K562 (cell line): ENCODE measurements around the gene DCAF15.

Experiments used
- CAMTA2 ChIP-seq: fragments of 250-450 bp; sonication (Bioruptor Pico); conservative IDR thresholded peaks from 2 replicates; pipeline ENCODE4 v1.5.1; 2022
- EZH2 ChIP-seq: IDR thresholded peaks from 2 replicates; pipeline ENCODE4 v1.6.1; 2012; ENCODE audit warnings: low read depth, mild to moderate bottlenecking, inconsistent platforms, low read length, borderline replicate concordance
- POLR2AphosphoS2 ChIP-seq: IDR thresholded peaks from 2 replicates; pipeline ENCODE4 v1.6.1; 2012; ENCODE audit warnings: low read length, improper control_type of control experiment
- U2AF2 ChIP-seq: fragments of 200-400 bp; formaldehyde crosslinking; optimal IDR thresholded peaks from 2 replicates; pipeline ENCODE3; 2017; ENCODE audit warnings: low read depth, mild to moderate bottlenecking, low read length
- WHSC1 ChIP-seq: IDR thresholded peaks from one replicate; pipeline ENCODE4 v1.6.1; 2012; ENCODE audit warnings: low read length, control low read depth, inconsistent platforms
- XRCC4 ChIP-seq: IDR thresholded peaks from one replicate; pipeline ENCODE4 v1.6.1; 2011; ENCODE audit not compliant: insufficient read depth, insufficient read length; ENCODE audit errors: extremely low read depth
- ZNF639 ChIP-seq, 2 experiments: fragments of 200-800 bp in 1 of 2; sonication (Bioruptor generic) in 1 of 2; sonication (generic) in 1 of 2; formaldehyde crosslinking in 1 of 2; IDR thresholded peaks in 1 of 2; conservative IDR thresholded peaks in 1 of 2; 2 replicates each; pipeline versions ENCODE4 v1.5.0 to v1.6.1; 2016 to 2020; ENCODE audit warnings: missing compliant biosample characterization in 1 of 2, missing genetic modification characterization in 1 of 2, missing genetic modification reagents in 1 of 2
- TF ChIP-seq, protein P1 (sequence below), 2 experiments: fragments of 450-650 bp; IDR thresholded peaks; 2 replicates each; pipeline ENCODE4 v1.6.1; 2016
- TF ChIP-seq, protein P2 (sequence below): sonication (generic); formaldehyde crosslinking; IDR thresholded peaks from 2 replicates; pipeline ENCODE4 v1.8.1; 2022; ENCODE audit warnings: missing genetic modification reagents

- TF ChIP-seq CAMTA2 (CRISPR knock-in tag): no peak
- no peak for TF ChIP-seq ZNF639 (CRISPR knock-in tag; conservative IDR thresholded peaks at IDR 0.05 in 1 of 2, IDR thresholded peaks at IDR 0.05 in 1 of 2)
- TF ChIP-seq POLR2AphosphoS2: no peak
- no peak for TF ChIP-seq XRCC4
- TF ChIP-seq, protein P1, sequence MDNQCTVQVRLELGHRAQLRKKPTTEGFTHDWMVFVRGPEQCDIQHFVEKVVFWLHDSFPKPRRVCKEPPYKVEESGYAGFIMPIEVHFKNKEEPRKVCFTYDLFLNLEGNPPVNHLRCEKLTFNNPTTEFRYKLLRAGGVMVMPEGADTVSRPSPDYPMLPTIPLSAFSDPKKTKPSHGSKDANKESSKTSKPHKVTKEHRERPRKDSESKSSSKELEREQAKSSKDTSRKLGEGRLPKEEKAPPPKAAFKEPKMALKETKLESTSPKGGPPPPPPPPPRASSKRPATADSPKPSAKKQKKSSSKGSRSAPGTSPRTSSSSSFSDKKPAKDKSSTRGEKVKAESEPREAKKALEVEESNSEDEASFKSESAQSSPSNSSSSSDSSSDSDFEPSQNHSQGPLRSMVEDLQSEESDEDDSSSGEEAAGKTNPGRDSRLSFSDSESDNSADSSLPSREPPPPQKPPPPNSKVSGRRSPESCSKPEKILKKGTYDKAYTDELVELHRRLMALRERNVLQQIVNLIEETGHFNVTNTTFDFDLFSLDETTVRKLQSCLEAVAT (IDR thresholded peaks at IDR 0.05): no peak
- no peak for TF ChIP-seq EZH2
- no peak for TF ChIP-seq WHSC1
- TF ChIP-seq U2AF2: no peak
- TF ChIP-seq, protein P2, sequence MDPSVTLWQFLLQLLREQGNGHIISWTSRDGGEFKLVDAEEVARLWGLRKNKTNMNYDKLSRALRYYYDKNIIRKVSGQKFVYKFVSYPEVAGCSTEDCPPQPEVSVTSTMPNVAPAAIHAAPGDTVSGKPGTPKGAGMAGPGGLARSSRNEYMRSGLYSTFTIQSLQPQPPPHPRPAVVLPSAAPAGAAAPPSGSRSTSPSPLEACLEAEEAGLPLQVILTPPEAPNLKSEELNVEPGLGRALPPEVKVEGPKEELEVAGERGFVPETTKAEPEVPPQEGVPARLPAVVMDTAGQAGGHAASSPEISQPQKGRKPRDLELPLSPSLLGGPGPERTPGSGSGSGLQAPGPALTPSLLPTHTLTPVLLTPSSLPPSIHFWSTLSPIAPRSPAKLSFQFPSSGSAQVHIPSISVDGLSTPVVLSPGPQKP (CRISPR knock-in tag): no peak
These were observed 37.8 kb downstream of the DCAF15 start for GRCh38 chr19:13990085-13990484.
